GM19099 (cell line): Measurements from ENCODE around the gene RAB44.

ENCODE experiments used
- POLR2A ChIP-seq: IDR thresholded peaks from 3 replicates; pipeline ENCODE4 v1.6.1; 2011; ENCODE audit warnings: low read depth; ENCODE audit not compliant: insufficient read length; ENCODE audit errors: extremely low read depth

The RAB44 gene

DNA sequence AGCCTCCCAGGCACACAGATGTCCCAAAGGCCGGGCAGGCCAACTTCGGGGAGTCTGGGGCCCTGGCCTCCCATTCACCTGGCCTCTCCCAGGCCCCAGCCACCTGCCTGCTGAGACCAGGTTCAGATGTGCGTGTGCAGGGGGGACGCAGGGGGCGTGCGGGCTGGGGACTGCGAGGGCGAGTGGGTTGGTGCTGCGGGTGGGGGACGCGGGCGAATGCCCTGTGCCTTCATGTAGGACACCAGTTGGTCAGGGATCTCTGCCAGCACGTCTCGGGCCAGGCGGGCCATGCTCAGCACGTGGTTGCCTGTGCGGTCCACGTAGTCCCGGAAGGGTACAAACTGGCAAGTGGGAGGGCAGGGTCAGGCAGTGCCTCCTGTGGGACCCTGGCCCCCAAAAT is 44.5 kb downstream of the RAB44 start:
- TF ChIP-seq POLR2A = no peak

DNA sequence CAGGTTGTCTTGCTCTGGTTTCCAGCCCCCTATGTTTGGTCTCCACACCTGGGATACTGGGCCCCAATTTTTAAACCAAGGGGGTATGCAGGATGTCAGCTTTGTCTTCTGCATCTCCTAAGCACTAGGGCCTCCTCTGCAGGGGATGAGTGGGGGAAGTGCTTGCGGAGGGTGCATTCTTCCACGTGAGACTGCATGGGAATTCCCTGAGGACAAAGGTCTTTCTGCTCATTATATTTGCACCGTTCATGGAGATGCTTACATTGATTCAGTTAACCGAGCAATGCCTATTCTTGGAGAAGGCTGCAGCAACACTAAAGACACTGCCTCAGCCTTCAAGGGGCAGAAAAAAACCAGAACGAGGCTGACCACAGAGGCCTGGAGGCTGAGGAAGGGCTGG is 45.4 kb downstream of the RAB44 start:
- TF ChIP-seq POLR2A = no peak

GRCh38 chr6:36743538-36744303 is 46.1 kb downstream of the RAB44 start:
- TF ChIP-seq POLR2A = no peak

- TF ChIP-seq POLR2A = no peak
Measured at GRCh38 chr6:36744304-36744673, 46.7 kb downstream of the RAB44 start.

DNA sequence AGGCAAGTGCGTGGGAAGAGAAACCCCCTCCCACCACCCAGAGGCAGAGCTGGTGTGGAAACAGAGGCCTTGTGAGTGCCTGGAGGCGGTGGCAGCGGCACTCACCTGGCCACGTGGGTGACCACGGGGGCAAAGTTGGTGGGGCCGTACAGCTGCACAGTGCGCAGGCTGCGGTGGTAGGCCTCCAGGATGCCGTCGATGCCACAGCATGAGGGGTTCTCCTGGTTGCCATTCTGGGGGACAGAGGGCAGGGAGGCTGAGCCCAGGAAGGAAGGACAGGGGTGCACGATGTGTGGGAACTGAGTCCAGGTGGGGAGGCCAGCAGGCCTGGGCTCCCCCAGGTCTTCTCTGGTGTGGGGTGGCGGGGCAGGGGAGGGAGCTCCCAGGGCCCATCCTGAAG is 47.7 kb downstream of the RAB44 start:
- no peak for TF ChIP-seq POLR2A

- TF ChIP-seq POLR2A = no peak
Measured at GRCh38 chr6:36745836-36746235, 48.2 kb downstream of the RAB44 start.

GRCh38 chr6:36746251-36746650 is 48.6 kb downstream of the RAB44 start:
- no peak for TF ChIP-seq POLR2A

- no peak for TF ChIP-seq POLR2A
Measured at GRCh38 chr6:36749829-36750489, 52.3 kb downstream of the RAB44 start.

DNA sequence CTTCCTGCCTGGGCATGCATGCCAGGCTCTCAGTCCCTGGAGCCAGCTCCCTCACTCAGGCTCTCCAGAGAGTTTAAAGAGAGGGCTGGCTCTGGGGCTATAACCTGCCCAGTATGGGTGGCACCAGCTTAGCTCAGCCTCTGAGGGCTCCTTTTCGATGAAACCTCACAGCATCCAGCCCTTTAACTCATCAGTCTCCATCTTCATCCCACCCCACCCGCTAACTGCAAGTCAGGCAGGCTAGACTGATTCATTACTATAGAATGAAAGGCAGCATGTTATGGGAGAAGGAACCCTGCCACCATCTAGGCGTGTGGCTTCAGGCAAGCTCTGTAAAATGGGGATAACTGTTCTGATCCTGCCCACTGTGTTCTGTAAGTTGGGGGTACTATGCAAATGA is 53.5 kb downstream of the RAB44 start:
- no peak for TF ChIP-seq POLR2A

GRCh38 chr6:36751833-36752186 is 54.2 kb downstream of the RAB44 start:
- no peak for TF ChIP-seq POLR2A

DNA sequence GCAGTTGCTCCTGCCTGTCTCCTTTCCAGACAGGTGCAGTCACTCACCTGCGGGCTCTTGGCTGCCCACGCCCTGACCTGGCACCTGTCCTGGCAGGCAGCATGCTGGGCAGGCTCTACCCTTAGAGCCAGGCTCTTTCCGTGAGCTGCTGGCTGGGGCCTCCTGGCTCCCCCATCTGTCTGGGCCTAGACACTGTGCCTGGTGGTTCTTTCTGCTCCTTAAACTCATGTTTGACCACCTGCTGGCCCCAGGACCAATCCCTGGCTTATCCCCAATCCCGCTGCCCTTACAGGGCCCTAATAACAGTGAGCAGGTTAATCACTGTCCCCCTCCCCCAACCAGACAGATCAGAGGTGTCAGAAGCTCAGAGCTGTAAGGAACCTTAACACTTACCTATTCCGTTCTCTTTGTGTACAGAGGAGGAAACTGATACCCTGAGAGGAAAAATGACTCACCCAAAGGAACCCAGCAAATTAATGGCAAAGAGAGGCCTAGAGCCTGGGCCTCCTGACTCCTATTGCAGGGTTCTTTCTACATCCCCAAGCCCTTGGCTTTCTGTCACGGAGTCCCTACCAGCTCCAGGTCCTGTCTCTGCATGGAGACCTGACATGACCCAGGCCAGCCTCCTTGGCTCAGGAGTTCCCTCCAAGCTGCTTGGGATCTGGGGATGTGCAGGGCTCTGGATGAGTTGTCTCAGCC is 54.7 kb downstream of the RAB44 start:
- TF ChIP-seq POLR2A = no peak

GRCh38 chr6:36752886-36753506 is 55.4 kb downstream of the RAB44 start:
- TF ChIP-seq POLR2A = no peak

DNA sequence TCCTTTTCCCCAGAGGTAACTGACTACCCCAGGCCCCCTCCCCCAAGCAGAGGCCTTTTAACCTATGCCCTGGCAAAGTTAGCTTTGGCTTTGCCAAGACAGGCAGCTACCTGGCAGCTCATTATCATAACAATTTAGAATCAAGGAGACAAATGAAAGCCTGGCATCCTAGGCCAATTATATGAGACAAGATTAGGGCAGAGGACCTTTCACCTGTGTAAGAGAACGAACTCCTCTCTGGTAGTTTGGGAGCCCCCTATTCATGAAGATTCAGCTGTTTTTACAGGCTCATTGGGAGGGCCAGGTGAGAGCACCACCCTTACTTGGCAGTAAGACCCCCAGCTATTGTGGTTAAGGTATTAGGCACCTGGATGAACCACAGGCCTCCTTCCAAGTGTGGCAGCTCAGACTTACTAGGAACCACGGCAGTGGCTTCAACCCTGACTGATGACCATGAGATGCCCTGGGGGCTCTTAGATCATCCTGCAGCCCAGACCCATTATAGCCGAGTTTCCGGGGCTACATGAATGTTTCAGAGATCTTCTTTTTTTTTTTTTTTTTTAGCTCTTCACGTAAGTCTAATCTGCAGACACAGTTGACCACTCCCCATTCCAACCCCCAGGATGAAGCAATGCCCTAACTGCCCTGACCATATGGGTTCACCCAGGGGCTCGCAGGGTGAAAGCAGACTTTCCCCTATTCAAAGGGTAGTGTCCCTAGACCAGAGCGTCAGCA is 56.2 kb downstream of the RAB44 start:
- TF ChIP-seq POLR2A = no peak

DNA sequence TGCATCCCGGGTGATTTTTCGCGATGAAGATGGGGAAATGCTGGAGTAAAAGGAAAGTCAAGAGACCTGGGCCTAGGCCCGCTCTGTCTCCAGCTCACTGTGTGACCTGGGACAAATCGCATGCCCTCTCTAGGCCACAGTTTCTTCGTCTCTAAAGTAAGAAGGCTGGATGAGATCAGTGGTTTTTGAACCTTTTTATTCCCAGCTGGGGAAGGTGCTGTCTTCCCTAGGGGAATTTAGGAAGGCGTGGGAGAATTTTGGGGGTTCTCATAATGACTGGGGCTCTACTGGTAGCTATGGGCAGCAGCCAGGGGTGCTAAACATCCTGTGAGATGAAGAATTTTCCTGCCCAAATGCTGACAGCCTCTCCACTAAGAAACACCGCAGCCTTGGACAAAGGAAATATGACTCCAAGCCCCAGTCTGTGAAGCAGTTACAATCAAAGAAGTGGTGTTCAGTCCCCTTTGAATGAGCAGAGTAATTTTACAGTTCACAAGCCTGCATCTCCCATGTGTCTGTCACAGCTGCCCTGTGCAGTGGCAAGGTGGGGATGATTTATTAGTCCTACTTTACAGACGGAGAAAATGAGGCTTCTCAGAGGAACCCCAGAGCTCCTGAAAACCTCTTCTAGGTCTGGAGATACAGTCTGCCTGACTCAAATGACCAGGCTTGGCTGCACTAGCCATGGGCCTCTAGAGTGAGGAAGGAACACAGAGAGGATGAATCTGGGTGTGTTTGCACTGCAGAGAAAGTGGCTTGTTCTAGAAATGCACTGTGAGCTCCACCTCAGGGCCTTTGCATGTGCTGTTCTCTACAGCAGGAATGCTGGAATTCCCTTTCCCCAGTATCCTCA is 57.2 kb downstream of the RAB44 start:
- no peak for TF ChIP-seq POLR2A
